Parathyroid adenoma (tissue), 2 donors: ENCODE measurements around the gene MSI2.

Experiments used
- H2AFZ ChIP-seq: fragments of 300-600 bp; sonication (generic); one replicate; pipeline ENCODE4 v1.7.0; 2017; ENCODE audit warnings: antibody characterized with exemption, mild to moderate bottlenecking
- H3K27ac ChIP-seq: fragments of 300-600 bp; sonication (generic); one replicate; pipeline ENCODE4 v1.7.0; 2017
- H3K27me3 ChIP-seq: fragments of 300-600 bp; sonication (generic); one replicate; pipeline ENCODE4 v1.7.0; 2017; ENCODE audit warnings: low read length; ENCODE audit not compliant: control insufficient read depth, insufficient read depth
- H3K36me3 ChIP-seq: fragments of 300-600 bp; sonication (generic); one replicate; pipeline ENCODE4 v1.7.0; 2017; ENCODE audit warnings: low read length; ENCODE audit not compliant: control insufficient read depth, insufficient read depth
- H3K4me1 ChIP-seq: fragments of 300-600 bp; sonication (generic); one replicate; pipeline ENCODE4 v1.7.0; 2017; ENCODE audit warnings: control low read depth
- H3K4me2 ChIP-seq: fragments of 300-600 bp; sonication (generic); one replicate; pipeline ENCODE4 v1.7.0; 2017; ENCODE audit warnings: low read length
- H3K4me3 ChIP-seq: fragments of 300-600 bp; sonication (generic); one replicate; pipeline ENCODE4 v1.7.0; 2017; ENCODE audit warnings: low read depth, low read length
- H3K79me2 ChIP-seq: fragments of 300-600 bp; sonication (generic); one replicate; pipeline ENCODE4 v1.7.0; 2017; ENCODE audit warnings: control low read depth
- H3K9ac ChIP-seq: fragments of 300-600 bp; sonication (generic); one replicate; pipeline ENCODE4 v1.7.0; 2017; ENCODE audit warnings: mild to moderate bottlenecking
- H3K9me3 ChIP-seq: fragments of 300-600 bp; sonication (generic); one replicate; pipeline ENCODE4 v1.7.0; 2017; ENCODE audit warnings: low read length; ENCODE audit not compliant: control insufficient read depth
- TF ChIP-seq, protein P1 (sequence below): fragments of 300-600 bp; sonication (generic); IDR thresholded peaks from one replicate; pipeline ENCODE4 v1.7.0; 2017; ENCODE audit warnings: antibody characterized with exemption, mild to moderate bottlenecking
- donor health status: primary hyperparathyroidism.

Gene MSI2

DNA sequence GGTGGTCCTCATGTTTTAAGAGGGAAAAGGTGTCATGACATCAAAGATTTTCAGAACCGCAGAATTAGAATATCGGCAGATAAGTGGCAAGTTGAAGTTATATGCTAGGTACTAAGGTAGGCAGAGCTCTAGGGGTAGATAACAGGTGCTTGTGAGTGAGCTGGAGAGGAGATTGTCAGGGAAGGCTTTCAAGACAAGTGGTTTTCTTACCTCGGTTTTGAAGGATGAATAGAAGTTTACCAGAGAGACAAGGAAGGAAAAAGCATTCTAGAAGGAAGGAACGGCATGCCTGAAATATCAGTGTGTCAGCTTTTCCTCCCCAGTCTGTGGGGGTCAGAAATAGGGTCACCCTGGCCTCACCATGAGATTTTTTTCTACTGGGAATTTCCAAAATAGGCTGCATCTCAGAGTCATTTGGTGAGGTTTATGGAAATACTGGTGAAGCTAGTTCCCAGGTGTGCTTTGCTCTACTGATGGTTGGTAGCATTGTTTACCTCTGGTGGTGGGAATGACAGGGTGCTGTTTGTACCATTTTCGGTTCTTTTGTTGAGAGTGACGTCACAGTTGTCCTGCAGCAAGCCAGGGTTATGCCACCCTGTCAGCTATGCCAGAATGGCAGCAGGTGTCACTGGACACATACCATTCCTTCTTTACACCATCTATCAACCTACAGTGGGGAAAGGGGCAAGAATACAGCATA lies 112.5 kb downstream of the MSI2 start:
- Histone ChIP-seq H3K79me2 (peaks cover 75% of the 10 kb centered on the region), H3K4me3 (no peak overlapping the region), H3K9ac (no peak overlapping the region), H3K9me3 (no peaks in the 10 kb centered on the region), H3K27ac (no peak overlapping the region), H3K27me3 (no peaks in the 10 kb centered on the region), H3K4me2 (no peak overlapping the region), H2AFZ (no peak overlapping the region), H3K36me3 (no peaks in the 10 kb centered on the region), H3K4me1 (peaks cover 48% of the 10 kb centered on the region)
- TF ChIP-seq, protein P1, sequence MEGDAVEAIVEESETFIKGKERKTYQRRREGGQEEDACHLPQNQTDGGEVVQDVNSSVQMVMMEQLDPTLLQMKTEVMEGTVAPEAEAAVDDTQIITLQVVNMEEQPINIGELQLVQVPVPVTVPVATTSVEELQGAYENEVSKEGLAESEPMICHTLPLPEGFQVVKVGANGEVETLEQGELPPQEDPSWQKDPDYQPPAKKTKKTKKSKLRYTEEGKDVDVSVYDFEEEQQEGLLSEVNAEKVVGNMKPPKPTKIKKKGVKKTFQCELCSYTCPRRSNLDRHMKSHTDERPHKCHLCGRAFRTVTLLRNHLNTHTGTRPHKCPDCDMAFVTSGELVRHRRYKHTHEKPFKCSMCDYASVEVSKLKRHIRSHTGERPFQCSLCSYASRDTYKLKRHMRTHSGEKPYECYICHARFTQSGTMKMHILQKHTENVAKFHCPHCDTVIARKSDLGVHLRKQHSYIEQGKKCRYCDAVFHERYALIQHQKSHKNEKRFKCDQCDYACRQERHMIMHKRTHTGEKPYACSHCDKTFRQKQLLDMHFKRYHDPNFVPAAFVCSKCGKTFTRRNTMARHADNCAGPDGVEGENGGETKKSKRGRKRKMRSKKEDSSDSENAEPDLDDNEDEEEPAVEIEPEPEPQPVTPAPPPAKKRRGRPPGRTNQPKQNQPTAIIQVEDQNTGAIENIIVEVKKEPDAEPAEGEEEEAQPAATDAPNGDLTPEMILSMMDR, result no peak

DNA sequence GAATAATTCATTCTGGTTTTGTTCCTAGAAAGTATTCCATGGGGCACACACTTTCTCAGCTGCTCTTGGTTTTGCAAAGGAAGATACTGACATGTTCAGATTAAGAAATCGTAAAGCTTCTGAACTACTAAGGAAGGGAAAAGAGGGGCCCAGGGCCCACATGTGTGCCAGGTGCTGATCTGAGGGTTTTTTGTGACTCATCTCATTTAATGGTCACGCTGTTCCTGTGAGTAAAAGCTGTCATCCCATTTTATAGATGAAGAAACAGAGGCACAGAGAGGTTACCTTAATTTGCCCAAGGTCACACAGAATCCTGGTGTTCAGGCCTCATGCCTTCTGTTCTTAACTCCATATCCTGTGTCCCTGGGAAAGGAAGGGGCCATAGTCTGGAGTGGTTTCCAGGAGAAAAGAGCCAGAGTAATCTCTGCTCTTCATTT lies 113.2 kb downstream of the MSI2 start:
- Histone ChIP-seq H3K9ac (no peak overlapping the region), H3K4me2 (no peak overlapping the region), H3K36me3 (no peaks in the 10 kb centered on the region), H3K4me1 (peaks cover 45% of the 10 kb centered on the region), H3K27ac (peak overlapping the region; percentile 8), H2AFZ (no peak overlapping the region), H3K4me3 (no peak overlapping the region), H3K27me3 (no peaks in the 10 kb centered on the region), H3K79me2 (peaks cover 75% of the 10 kb centered on the region), H3K9me3 (no peaks in the 10 kb centered on the region)
- TF ChIP-seq, protein P1, result no peak

DNA sequence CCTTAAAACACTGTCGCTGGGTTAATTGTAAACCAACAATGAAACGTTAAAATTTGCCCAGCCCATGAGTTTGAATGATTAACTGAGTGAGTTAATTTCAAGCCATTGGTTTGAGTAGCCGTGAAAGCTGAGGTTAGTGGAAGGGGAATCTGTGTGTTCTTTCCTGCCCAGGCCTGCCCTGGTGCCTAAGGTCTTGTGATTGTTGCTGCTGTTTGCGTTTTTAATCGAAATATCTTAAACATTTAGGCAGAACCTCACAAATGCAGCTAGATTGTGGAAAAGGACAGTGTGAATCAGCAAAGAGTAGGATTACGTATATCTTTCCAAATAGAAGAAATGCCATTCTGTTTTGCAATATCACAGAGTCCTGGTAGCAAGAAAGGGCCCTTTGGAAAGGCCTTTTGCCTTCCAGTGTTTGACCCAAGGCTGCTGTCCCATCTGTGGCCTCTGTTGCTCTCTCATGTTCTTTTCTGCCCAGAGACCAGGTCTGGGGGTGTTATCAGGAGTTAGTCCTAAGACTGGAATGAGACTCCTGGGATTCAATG lies 113.8 kb downstream of the MSI2 start:
- H3K27ac ChIP-seq, result peak overlapping the region; percentile 8
- TF ChIP-seq, protein P1, result no peak

DNA sequence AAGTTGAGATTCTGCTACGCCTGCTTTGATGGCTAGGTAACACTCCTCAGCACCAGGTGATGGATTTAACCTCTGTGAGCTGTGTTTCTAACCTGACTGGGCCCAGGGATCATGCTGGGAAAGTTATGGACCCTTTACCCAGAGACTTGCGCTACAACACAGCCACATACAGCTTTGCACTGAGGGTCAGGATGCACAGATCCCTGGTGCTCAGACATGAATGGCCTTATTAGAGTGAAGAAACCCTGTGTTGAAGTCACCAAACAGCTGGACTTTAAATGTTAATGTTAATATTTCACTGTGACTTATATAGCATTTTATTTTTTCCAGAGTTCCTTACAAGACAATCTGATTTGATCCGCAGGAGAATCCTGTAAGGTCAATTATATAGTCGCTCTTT lies 114.3 kb downstream of the MSI2 start:
- TF ChIP-seq, protein P1, result no peak
- Histone ChIP-seq H3K4me3 (no peak overlapping the region), H2AFZ (no peak overlapping the region), H3K27ac (no peak overlapping the region), H3K4me2 (no peak overlapping the region), H3K79me2 (peaks cover 77% of the 10 kb centered on the region), H3K36me3 (no peaks in the 10 kb centered on the region), H3K9me3 (no peaks in the 10 kb centered on the region), H3K27me3 (no peaks in the 10 kb centered on the region), H3K4me1 (peaks cover 46% of the 10 kb centered on the region), H3K9ac (no peak overlapping the region)

More for the DNA sequence above, 113.8 kb downstream of the MSI2 start:
- peaks cover 45% of the 10 kb centered on the region for H3K4me1 ChIP-seq
- no peaks in the 10 kb centered on the region for H3K36me3 ChIP-seq
- no peak overlapping the region for H3K4me2 ChIP-seq
- H3K79me2 ChIP-seq, result peaks cover 77% of the 10 kb centered on the region
- no peaks in the 10 kb centered on the region for H3K9me3 ChIP-seq
- no peaks in the 10 kb centered on the region for H3K27me3 ChIP-seq
- no peak overlapping the region for H3K4me3 ChIP-seq
- H3K9ac ChIP-seq, result no peak overlapping the region
- H2AFZ ChIP-seq, result no peak overlapping the region

- Histone ChIP-seq H3K4me2 (no peak overlapping the region), H2AFZ (no peak overlapping the region), H3K9me3 (no peaks in the 10 kb centered on the region), H3K27me3 (no peaks in the 10 kb centered on the region), H3K4me1 (peaks cover 34% of the 10 kb centered on the region), H3K79me2 (peaks cover 75% of the 10 kb centered on the region), H3K9ac (no peak overlapping the region), H3K4me3 (no peak overlapping the region), H3K36me3 (no peaks in the 10 kb centered on the region), H3K27ac (no peak overlapping the region)
- TF ChIP-seq, protein P1, result no peak
These were observed 115.8 kb downstream of the MSI2 start for GRCh38 chr17:57372156-57372555.
